ENCODE results near the gene GTPBP8. TPM values are rescaled to one million over a fixed set of nuclear protein-coding genes. Genes with fewer than 3 reads are reported as not detected.

Gene GTPBP8
- total and polyA plus RNA-seq, 10 of the 15 experiments (the other 5 are each of a cell fraction or from before 2014, with no cell fraction given): 10.3 to 29.0 (median 17.0) TPM

DNA sequence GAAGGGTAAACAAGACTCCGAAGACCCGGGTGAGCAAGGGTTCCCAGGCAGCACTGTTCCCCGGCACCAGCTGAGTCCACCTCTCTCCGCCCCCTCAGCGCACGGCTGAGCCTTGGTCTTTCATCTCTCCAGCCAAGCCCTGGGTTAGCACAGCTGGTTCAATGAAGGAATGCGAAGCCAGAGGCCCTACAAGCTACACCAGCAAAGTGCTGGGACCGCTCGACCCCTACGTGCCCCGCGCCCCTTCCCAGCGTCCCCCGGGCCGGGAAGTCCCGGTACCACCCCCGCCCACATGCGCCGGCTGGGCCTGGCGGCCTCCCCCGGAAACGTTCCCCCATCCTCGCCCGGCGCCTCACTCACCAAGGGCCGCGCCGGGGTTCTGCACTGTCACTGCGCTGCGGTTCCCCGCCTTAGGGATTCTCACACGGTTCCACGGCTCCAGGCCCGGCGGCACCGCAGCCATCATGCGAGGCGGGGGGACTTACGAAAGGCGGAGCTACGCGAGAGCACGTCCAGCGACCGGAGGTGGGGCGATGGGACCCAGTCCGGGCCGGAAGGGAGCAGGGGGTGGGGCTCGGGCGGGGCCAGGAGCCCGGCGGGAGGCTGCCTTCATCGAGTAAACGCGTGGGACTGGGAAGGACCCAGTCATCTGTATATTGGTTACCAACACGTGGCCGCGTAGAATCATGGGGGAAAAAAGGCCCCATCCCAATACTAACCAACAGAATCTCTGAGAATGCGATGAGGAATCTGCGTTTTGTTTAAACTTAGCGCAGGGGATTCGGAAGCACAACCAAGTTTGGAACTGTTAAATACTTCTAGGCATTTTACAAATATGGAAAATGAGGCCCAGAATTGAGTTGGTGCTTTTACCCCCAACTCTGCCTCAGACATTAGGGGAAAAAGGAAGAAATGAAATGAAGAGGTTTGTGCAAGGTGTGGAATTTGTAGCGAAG lies 28.7 kb downstream of the GTPBP8 start (continued):
- TF ChIP-seq, protein P1, sequence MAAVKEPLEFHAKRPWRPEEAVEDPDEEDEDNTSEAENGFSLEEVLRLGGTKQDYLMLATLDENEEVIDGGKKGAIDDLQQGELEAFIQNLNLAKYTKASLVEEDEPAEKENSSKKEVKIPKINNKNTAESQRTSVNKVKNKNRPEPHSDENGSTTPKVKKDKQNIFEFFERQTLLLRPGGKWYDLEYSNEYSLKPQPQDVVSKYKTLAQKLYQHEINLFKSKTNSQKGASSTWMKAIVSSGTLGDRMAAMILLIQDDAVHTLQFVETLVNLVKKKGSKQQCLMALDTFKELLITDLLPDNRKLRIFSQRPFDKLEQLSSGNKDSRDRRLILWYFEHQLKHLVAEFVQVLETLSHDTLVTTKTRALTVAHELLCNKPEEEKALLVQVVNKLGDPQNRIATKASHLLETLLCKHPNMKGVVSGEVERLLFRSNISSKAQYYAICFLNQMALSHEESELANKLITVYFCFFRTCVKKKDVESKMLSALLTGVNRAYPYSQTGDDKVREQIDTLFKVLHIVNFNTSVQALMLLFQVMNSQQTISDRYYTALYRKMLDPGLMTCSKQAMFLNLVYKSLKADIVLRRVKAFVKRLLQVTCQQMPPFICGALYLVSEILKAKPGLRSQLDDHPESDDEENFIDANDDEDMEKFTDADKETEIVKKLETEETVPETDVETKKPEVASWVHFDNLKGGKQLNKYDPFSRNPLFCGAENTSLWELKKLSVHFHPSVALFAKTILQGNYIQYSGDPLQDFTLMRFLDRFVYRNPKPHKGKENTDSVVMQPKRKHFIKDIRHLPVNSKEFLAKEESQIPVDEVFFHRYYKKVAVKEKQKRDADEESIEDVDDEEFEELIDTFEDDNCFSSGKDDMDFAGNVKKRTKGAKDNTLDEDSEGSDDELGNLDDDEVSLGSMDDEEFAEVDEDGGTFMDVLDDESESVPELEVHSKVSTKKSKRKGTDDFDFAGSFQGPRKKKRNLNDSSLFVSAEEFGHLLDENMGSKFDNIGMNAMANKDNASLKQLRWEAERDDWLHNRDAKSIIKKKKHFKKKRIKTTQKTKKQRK (IDR thresholded peaks at IDR 0.05; ENCODE audit: low read depth, low read length): no peak
- peak; percentile 72; the same call in 1 of the 3 replicates for TF ChIP-seq POU2F2 (IDR thresholded peaks at IDR 0.05; ENCODE audit: borderline replicate concordance, low read depth, low read length)
- TF ChIP-seq, protein P2, sequence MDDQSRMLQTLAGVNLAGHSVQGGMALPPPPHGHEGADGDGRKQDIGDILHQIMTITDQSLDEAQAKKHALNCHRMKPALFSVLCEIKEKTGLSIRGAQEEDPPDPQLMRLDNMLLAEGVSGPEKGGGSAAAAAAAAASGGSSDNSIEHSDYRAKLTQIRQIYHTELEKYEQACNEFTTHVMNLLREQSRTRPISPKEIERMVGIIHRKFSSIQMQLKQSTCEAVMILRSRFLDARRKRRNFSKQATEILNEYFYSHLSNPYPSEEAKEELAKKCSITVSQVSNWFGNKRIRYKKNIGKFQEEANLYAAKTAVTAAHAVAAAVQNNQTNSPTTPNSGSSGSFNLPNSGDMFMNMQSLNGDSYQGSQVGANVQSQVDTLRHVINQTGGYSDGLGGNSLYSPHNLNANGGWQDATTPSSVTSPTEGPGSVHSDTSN (IDR thresholded peaks at IDR 0.05; ENCODE audit: insufficient replicate concordance, low read depth, low read length): no peak
- TF ChIP-seq BHLHE40 (IDR thresholded peaks at IDR 0.05; ENCODE audit: borderline replicate concordance in 1 of 2, low read depth in 2 of 2, low read length in 1 of 2): peak in 1 of 2 experiments; percentile 59; a peak in 3 of 4 replicates
- TF ChIP-seq, protein P3, sequence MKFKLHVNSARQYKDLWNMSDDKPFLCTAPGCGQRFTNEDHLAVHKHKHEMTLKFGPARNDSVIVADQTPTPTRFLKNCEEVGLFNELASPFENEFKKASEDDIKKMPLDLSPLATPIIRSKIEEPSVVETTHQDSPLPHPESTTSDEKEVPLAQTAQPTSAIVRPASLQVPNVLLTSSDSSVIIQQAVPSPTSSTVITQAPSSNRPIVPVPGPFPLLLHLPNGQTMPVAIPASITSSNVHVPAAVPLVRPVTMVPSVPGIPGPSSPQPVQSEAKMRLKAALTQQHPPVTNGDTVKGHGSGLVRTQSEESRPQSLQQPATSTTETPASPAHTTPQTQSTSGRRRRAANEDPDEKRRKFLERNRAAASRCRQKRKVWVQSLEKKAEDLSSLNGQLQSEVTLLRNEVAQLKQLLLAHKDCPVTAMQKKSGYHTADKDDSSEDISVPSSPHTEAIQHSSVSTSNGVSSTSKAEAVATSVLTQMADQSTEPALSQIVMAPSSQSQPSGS (IDR thresholded peaks at IDR 0.05; ENCODE audit: low read length): no peak
- TF ChIP-seq, protein P4, sequence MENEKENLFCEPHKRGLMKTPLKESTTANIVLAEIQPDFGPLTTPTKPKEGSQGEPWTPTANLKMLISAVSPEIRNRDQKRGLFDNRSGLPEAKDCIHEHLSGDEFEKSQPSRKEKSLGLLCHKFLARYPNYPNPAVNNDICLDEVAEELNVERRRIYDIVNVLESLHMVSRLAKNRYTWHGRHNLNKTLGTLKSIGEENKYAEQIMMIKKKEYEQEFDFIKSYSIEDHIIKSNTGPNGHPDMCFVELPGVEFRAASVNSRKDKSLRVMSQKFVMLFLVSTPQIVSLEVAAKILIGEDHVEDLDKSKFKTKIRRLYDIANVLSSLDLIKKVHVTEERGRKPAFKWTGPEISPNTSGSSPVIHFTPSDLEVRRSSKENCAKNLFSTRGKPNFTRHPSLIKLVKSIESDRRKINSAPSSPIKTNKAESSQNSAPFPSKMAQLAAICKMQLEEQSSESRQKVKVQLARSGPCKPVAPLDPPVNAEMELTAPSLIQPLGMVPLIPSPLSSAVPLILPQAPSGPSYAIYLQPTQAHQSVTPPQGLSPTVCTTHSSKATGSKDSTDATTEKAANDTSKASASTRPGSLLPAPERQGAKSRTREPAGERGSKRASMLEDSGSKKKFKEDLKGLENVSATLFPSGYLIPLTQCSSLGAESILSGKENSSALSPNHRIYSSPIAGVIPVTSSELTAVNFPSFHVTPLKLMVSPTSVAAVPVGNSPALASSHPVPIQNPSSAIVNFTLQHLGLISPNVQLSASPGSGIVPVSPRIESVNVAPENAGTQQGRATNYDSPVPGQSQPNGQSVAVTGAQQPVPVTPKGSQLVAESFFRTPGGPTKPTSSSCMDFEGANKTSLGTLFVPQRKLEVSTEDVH (IDR thresholded peaks at IDR 0.05; ENCODE audit: low read depth, partially characterized antibody): no peak
- no peak; the same call in 1 of the 2 replicates for TF ChIP-seq SMC3 (IDR thresholded peaks at IDR 0.05; ENCODE audit: borderline replicate concordance, low read length)
- TF ChIP-seq, protein P5, sequence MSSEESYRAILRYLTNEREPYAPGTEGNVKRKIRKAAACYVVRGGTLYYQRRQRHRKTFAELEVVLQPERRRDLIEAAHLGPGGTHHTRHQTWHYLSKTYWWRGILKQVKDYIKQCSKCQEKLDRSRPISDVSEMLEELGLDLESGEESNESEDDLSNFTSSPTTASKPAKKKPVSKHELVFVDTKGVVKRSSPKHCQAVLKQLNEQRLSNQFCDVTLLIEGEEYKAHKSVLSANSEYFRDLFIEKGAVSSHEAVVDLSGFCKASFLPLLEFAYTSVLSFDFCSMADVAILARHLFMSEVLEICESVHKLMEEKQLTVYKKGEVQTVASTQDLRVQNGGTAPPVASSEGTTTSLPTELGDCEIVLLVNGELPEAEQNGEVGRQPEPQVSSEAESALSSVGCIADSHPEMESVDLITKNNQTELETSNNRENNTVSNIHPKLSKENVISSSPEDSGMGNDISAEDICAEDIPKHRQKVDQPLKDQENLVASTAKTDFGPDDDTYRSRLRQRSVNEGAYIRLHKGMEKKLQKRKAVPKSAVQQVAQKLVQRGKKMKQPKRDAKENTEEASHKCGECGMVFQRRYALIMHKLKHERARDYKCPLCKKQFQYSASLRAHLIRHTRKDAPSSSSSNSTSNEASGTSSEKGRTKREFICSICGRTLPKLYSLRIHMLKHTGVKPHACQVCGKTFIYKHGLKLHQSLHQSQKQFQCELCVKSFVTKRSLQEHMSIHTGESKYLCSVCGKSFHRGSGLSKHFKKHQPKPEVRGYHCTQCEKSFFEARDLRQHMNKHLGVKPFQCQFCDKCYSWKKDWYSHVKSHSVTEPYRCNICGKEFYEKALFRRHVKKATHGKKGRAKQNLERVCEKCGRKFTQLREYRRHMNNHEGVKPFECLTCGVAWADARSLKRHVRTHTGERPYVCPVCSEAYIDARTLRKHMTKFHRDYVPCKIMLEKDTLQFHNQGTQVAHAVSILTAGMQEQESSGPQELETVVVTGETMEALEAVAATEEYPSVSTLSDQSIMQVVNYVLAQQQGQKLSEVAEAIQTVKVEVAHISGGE (CRISPR knock-in tag; IDR thresholded peaks at IDR 0.05): peak; percentile 63
- no peak for TF ChIP-seq NR2C2 (IDR thresholded peaks at IDR 0.05; ENCODE audit: borderline replicate concordance, control insufficient read depth, insufficient read length, low read depth)
- TF ChIP-seq DPF2 (IDR thresholded peaks at IDR 0.05): peak; percentile 79; the same call in 1 of the 2 replicates
- TF ChIP-seq, protein P6, sequence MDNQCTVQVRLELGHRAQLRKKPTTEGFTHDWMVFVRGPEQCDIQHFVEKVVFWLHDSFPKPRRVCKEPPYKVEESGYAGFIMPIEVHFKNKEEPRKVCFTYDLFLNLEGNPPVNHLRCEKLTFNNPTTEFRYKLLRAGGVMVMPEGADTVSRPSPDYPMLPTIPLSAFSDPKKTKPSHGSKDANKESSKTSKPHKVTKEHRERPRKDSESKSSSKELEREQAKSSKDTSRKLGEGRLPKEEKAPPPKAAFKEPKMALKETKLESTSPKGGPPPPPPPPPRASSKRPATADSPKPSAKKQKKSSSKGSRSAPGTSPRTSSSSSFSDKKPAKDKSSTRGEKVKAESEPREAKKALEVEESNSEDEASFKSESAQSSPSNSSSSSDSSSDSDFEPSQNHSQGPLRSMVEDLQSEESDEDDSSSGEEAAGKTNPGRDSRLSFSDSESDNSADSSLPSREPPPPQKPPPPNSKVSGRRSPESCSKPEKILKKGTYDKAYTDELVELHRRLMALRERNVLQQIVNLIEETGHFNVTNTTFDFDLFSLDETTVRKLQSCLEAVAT (IDR thresholded peaks at IDR 0.05): no peak; the same call in 1 of the 2 replicates
- TF ChIP-seq SRF (IDR thresholded peaks at IDR 0.05; ENCODE audit: low read depth in 2 of 2, low read length in 2 of 2): no peak

Measured in GM12878 (cell line).